ENCODE results near the gene REXO1. TPM values are rescaled to one million over a fixed set of nuclear protein-coding genes. Genes with fewer than 3 reads are reported as not detected.
"Not testable (repeated sequence)": the region's sequence is repeated elsewhere in the genome, so short reads cannot be mapped to it uniquely, and the experiment has no call there.

The REXO1 gene
- polyA plus RNA-seq, 1 donor = 22.8 TPM

- no peak for DNase-seq (ENCODE audit: low read depth)
These were observed 27.6 kb upstream of the REXO1 start for GRCh38 chr19:1875646-1876495.

- not testable (repeated sequence) for DNase-seq (ENCODE audit: low read depth)
These were observed 27.0 kb upstream of the REXO1 start for GRCh38 chr19:1875265-1875645.

GRCh38 chr19:1874554-1875185 is 26.4 kb upstream of the REXO1 start:
- DNase-seq (ENCODE audit: low read depth) = no peak

DNA sequence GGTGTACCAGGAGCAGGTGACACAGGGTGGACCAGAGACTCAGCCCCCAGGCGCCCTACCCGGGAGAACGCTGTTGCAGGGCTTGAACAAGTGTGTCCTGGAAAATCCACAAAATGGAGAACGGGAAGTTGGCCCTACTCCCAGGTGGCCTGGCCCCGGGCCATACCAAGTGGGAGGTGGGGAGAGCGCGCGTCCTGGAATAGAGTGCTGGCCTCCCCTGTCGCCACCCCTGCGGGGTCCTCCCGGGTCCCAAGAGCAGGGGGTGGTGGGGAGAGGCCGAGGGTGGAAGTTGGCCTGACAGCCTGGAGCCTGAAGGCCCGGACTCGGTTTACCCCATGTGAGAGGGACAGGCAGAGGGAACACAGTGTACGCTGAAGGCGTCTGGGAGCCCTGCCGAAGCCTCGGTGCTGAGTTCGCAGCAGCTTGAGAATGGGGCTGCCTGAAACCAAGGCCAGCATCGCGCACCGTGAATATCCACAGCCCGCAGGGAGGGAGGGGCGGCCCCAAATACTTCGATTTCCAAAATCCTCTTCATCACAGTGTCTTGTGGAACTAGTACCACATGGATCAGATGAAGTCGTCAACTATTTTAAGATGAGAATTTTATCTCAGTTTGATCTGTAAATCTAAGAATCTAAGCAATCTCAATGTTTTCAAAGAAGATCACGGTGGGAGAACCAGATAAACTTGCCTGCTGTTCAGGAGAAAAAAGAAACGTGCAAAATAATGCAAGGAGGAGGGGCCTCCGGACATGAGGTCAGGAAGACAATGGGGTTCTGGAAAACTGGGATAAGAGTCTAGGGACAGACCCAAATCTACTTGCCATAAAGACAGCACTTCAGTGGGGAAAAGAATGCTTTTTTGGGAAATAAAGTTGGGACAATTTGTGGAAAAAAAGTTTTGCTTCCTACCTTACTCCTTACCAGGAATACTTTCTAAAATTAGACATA is 25.5 kb upstream of the REXO1 start:
- DNase-seq (ENCODE audit: low read depth) = no peak

DNA sequence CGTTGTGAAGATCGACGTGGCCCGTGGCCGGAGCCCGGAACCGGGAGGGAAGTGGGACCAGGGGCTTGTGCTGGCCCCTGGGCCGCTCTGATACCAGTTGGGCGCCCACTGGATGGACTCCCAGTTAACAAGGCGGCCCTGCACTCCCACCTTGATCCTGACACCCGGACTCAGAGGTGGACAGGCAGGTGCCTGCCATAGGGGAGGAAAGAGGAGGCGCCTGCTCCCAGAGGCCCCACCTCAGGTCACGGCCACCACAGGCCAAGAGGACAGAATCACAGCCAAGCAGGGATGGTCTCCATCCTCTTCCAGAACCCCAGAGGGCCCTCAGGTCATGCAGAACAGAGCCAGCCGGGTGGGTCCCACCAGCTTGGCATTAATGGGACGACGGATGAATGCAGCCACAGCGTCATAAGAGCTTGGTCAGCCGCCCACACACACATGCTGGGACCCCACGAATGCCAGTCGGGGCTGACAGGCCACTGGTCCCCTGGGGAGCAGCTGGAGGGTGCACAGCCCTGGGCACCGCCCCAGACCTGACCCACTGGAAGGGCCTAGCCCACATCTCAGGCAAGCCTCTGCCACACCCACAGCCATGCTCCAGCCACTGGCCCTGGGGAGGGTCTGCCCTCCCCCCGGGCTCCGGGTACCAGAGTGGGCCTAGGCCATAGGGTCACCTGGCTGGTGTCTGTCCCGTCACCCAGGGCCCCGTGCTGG is 24.7 kb upstream of the REXO1 start:
- DNase-seq (ENCODE audit: low read depth) = no peak

- DNase-seq (ENCODE audit: low read depth) = no peak
These were observed 23.3 kb upstream of the REXO1 start for GRCh38 chr19:1871630-1872029.

DNA sequence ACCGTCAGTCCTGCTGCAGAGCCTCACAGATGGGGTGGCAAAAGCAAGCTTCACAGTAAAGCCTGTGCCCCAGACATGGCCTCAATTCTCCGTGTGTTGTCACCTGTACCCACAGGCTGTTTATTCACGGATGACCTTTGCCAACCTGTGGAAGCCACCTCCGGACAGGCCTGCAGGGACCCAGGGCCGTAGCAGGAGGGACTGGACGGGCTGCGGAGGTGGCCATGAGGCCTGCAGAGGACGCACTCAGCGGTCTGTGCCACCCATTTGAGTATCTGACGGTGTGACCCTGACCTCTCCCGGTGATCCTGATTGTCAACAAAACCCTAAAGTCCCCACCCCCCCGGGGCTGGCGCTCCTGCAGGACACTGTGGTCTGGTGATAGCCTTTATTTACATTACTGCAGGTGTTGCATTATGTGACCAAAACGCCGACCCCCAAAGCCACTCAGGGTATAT is 22.9 kb upstream of the REXO1 start:
- no peak for DNase-seq (ENCODE audit: low read depth)

- DNase-seq (ENCODE audit: low read depth) = no peak
These were observed 20.7 kb upstream of the REXO1 start for GRCh38 chr19:1868971-1869370.

- DNase-seq (ENCODE audit: low read depth) = no peak
These were observed 19.1 kb upstream of the REXO1 start for GRCh38 chr19:1867349-1867724.

DNA sequence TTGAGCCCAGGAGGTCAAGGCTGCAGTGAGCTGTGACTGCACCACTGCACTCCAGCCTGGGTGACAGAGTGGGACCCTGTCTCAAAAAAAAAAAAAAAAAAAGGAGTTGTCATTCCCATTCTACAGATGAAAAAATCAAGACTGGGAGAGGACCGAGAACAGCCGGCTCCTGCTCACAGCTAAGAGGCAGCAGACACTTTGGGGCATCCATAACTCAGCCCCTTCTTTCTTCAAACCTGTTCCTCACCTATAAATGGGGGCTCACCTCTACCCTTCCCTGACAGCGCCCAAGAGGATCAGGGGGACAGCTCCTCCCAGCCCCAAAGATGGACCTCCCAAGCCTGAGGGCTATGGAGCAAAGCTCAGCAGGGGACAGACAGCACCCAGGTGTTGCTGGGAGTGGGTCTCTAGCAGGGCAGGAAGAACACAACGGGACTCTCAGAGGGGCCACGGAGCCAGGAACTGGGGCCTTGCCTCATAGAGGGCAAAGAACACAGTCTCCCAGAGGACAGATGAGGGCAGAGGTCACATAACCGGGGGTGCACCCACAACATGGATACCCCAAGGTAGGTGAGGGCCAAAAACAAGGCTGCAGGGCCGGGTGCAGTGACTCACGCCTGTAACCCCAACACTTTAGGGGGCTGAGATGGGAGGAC is 18.5 kb upstream of the REXO1 start:
- DNase-seq (ENCODE audit: low read depth) = no peak

- DNase-seq (ENCODE audit: low read depth) = no peak
These were observed 17.1 kb upstream of the REXO1 start for GRCh38 chr19:1865172-1866010.

- DNase-seq (ENCODE audit: low read depth) = no peak
These were observed 16.3 kb upstream of the REXO1 start for GRCh38 chr19:1864480-1865171.

- peak; percentile 69 for DNase-seq (ENCODE audit: low read depth)
These were observed 15.6 kb upstream of the REXO1 start for GRCh38 chr19:1863638-1864479.

- DNase-seq (ENCODE audit: low read depth) = no peak
These were observed 15.0 kb upstream of the REXO1 start, which contains the start of gene KLF16 for GRCh38 chr19:1863328-1863637. Gene KLF16, minus strand, starts transcription at chr19:1863579. Its CDS starts 82 bp downstream, at chr19:1863497.

- no peak for DNase-seq (ENCODE audit: low read depth)
These were observed 14.4 kb upstream of the REXO1 start for GRCh38 chr19:1862424-1863327.

GRCh38 chr19:1862068-1862423 is 13.8 kb upstream of the REXO1 start:
- DNase-seq (ENCODE audit: low read depth) = no peak

GRCh38 chr19:1861599-1862031 is 13.3 kb upstream of the REXO1 start:
- no peak for DNase-seq (ENCODE audit: low read depth)

Data from forelimb muscle (tissue), 1 donor.